Progenitor cell of endocrine pancreas (in vitro differentiated cells): Measurements from ENCODE around the gene RNASE7. TPM values are rescaled to one million over a fixed set of nuclear protein-coding genes. Genes with fewer than 3 reads are reported as not detected.
A peak's percentile ranks its signal among the peaks of the same experiment; 100 is the strongest.

Source experiments
- DNase-seq: peaks from one replicate; pipeline ENCODE4 v3.0.0; 2021; ENCODE audit warnings: low spot score; ENCODE audit not compliant: unreplicated experiment
- H3K27ac Mint-ChIP-seq: 2 replicates; pipeline ENCODE4 v1.8.0; 2021; ENCODE audit warnings: mild to moderate bottlenecking, moderate library complexity, mixed read lengths
- H3K27me3 Mint-ChIP-seq: 2 replicates; pipeline ENCODE4 v1.8.0; 2021; ENCODE audit warnings: mixed read lengths
- H3K36me3 Mint-ChIP-seq: 2 replicates; pipeline ENCODE4 v1.8.0; 2022; ENCODE audit warnings: mixed read lengths; ENCODE audit not compliant: insufficient read depth
- H3K4me1 Mint-ChIP-seq: 2 replicates; pipeline ENCODE4 v1.8.0; 2021; ENCODE audit warnings: low read depth, mixed read lengths
- H3K4me3 Mint-ChIP-seq: 2 replicates; pipeline ENCODE4 v1.8.0; 2021; ENCODE audit warnings: low read depth, mild to moderate bottlenecking, moderate library complexity, mixed read lengths
- H3K9me3 Mint-ChIP-seq: 2 replicates; pipeline ENCODE4 v1.8.0; 2021; ENCODE audit warnings: low read depth, mixed read lengths
- CTCF ChIP-seq: fragments of 200-600 bp; sonication (generic); IDR thresholded peaks from one replicate; pipeline ENCODE4 v1.5.0; 2021; ENCODE audit warnings: antibody characterized with exemption, mild to moderate bottlenecking; ENCODE audit not compliant: unreplicated experiment
- total RNA-seq: library from RNA; stranded (reverse); gene quantifications from 2 replicates; pipeline ENCODE4 v1.2.1, GENCODE V29; 2021

Gene RNASE7
- total RNA-seq, 1 donor from 2014 or later, result not detected

- Mint-ChIP-seq H3K4me3 (no peak overlapping the region), H3K4me1 (peaks cover 7% of the 10 kb centered on the region), H3K27me3 (peaks cover 11% of the 10 kb centered on the region), H3K27ac (no peak overlapping the region), H3K36me3 (no peaks in the 10 kb centered on the region), H3K9me3 (no peaks in the 10 kb centered on the region)
- TF ChIP-seq CTCF, result no peak
- DNase-seq, result no peak
These were observed 6.5 kb downstream of the RNASE7 start for GRCh38 chr14:21048638-21049037.

GRCh38 chr14:21049271-21049673 is 7.1 kb downstream of the RNASE7 start:
- H3K36me3 Mint-ChIP-seq, result no peaks in the 10 kb centered on the region
- H3K27me3 Mint-ChIP-seq, result peaks cover 9% of the 10 kb centered on the region
- no peak for DNase-seq
- H3K4me3 Mint-ChIP-seq, result no peak overlapping the region
- H3K9me3 Mint-ChIP-seq, result no peaks in the 10 kb centered on the region
- TF ChIP-seq CTCF, result no peak
- peaks cover 13% of the 10 kb centered on the region for H3K4me1 Mint-ChIP-seq
- H3K27ac Mint-ChIP-seq, result no peak overlapping the region

GRCh38 chr14:21050597-21050996 is 8.4 kb downstream of the RNASE7 start:
- Mint-ChIP-seq H3K36me3 (no peaks in the 10 kb centered on the region), H3K4me3 (no peak overlapping the region), H3K27ac (no peak overlapping the region), H3K4me1 (peaks cover 23% of the 10 kb centered on the region), H3K27me3 (no peaks in the 10 kb centered on the region), H3K9me3 (no peaks in the 10 kb centered on the region)
- DNase-seq, result no peak
- TF ChIP-seq CTCF, result no peak

- H3K27me3 Mint-ChIP-seq, result no peaks in the 10 kb centered on the region
- H3K27ac Mint-ChIP-seq, result no peak overlapping the region
- H3K36me3 Mint-ChIP-seq, result no peaks in the 10 kb centered on the region
- no peak for DNase-seq
- H3K4me1 Mint-ChIP-seq, result peaks cover 26% of the 10 kb centered on the region
- H3K9me3 Mint-ChIP-seq, result no peaks in the 10 kb centered on the region
- H3K4me3 Mint-ChIP-seq, result no peak overlapping the region
- TF ChIP-seq CTCF, result no peak
These were observed 11.3 kb downstream of the RNASE7 start for GRCh38 chr14:21053184-21054122.

GRCh38 chr14:21054123-21054767 is 12.1 kb downstream of the RNASE7 start:
- peak overlapping the region; percentile 1 for H3K27ac Mint-ChIP-seq
- no peak overlapping the region for H3K4me3 Mint-ChIP-seq
- no peak for TF ChIP-seq CTCF
- no peaks in the 10 kb centered on the region for H3K27me3 Mint-ChIP-seq
- H3K4me1 Mint-ChIP-seq, result peaks cover 23% of the 10 kb centered on the region
- DNase-seq, result no peak
- no peaks in the 10 kb centered on the region for H3K36me3 Mint-ChIP-seq
- H3K9me3 Mint-ChIP-seq, result no peaks in the 10 kb centered on the region
